ENCODE results near the gene MARCHF6. TPM values are rescaled to one million over a fixed set of nuclear protein-coding genes. Genes with fewer than 3 reads are reported as not detected.
"Not testable (repeated sequence)": the region's sequence is repeated elsewhere in the genome, so short reads cannot be mapped to it uniquely, and the experiment has no call there.

The MARCHF6 gene
- total RNA-seq, 2 experiments from 2014 or later: 72.5 to 76.8 TPM

GRCh38 chr5:10339958-10340357, 13.5 kb upstream of the MARCHF6 start:
- Mint-ChIP-seq H3K36me3 (ENCODE audit: low read depth) (no peaks in the 10 kb centered on the region), H3K4me3 (no peak overlapping the region), H3K27ac (no peak overlapping the region), H3K27me3 (ENCODE audit: low read depth) (peaks cover 3% of the 10 kb centered on the region), H3K9me3 (no peaks in the 10 kb centered on the region), H3K4me1 (ENCODE audit: low read depth) (no peaks in the 10 kb centered on the region)
- CTCF ChIA-PET: no interaction called here
- no peak for DNase-seq
- intact Hi-C loops (cut with micrococcal nuclease): loop anchor here (1.0 kb wide), 1 partner anchor 13 kb away; the partner anchor contains the start of gene MARCHF6

- no peak for DNase-seq
- Mint-ChIP-seq H3K27me3 (ENCODE audit: low read depth) (peaks cover 1% of the 10 kb centered on the region), H3K36me3 (ENCODE audit: low read depth) (no peaks in the 10 kb centered on the region), H3K4me3 (no peak overlapping the region), H3K27ac (no peak overlapping the region), H3K9me3 (no peaks in the 10 kb centered on the region), H3K4me1 (ENCODE audit: low read depth) (no peaks in the 10 kb centered on the region)
- CTCF ChIA-PET: interaction anchor here (1.2 kb wide), 1 partner anchor 284 kb away, joined by 3 read pairs; no protein-coding TSS in a partner anchor
- intact Hi-C loops (cut with micrococcal nuclease): no loop called here
Observed at GRCh38 chr5:10343486-10343885, 10.0 kb upstream of the MARCHF6 start.

DNA sequence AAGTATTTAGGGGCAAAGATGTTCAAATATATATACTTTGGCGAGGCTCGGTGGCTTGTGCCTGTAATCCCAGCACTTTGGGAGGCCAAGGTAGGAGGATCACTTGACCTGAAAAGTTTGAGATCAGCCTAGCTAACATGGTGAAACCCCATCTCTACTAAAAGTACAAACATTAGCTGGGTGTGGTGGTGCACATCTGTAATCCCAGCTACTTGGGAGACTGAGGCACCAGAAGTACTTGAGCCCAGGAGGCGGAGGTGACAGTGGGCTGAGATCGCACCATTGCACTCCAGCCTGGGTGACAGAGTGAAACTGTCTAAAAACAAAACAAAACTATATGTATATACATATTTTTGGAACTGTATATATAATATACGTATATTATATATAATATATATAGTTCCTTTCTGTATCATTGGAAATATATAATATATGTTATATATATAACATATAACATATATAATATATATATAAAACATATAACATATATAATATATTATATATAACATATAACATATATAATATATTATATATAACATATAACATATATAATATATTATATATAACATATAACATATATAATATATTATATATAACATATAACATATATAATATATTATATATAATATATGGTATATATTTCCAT, 8.9 kb upstream of the MARCHF6 start:
- intact Hi-C loops (cut with micrococcal nuclease); H3K27me3 Mint-ChIP-seq (ENCODE audit: low read depth); H3K4me3 Mint-ChIP-seq; H3K36me3 Mint-ChIP-seq (ENCODE audit: low read depth); H3K4me1 Mint-ChIP-seq (ENCODE audit: low read depth); H3K27ac Mint-ChIP-seq; DNase-seq; CTCF ChIA-PET; H3K9me3 Mint-ChIP-seq: not testable (repeated sequence)

GRCh38 chr5:10348258-10348657, 5.2 kb upstream of the MARCHF6 start:
- Mint-ChIP-seq H3K9me3 (no peaks in the 10 kb centered on the region), H3K4me1 (ENCODE audit: low read depth) (peaks cover 14% of the 10 kb centered on the region), H3K27ac (no peak overlapping the region), H3K27me3 (ENCODE audit: low read depth) (no peaks in the 10 kb centered on the region), H3K36me3 (ENCODE audit: low read depth) (no peaks in the 10 kb centered on the region), H3K4me3 (no peak overlapping the region)
- intact Hi-C loops (cut with micrococcal nuclease): no loop called here
- CTCF ChIA-PET: no interaction called here
- no peak for DNase-seq

DNA sequence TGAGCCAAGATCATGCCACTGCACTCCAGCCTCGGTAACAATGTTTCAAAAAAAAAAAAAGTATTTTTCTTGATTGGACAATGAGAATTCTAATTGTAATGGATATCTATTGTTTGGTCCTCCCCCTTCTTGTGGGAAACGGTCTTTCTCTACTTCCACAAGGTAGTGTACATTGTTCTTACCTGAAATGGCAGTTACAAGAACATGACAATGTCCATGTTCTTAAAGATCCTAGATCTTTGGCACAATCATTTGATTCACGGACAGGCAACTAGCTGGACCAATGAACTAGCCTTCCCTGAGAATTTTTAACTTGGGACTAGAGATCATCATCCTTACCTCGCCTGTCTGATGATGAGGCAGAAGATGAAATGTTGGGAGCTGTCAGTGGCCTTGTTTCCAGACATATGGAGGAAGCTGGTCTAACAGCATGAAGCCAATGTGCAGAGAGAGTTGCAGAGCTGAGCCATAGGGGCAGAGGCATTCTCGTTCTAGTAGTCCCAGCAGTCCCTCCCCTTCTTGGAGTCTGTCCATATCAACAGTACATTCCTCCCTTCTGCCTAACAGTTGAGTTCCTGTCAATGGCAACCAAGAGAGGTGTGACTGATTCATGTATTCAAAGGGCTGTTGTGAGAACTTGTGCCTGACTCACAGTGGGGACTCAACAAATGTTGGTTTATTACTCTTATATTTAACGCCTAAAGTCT, 2.1 kb upstream of the MARCHF6 start:
- Mint-ChIP-seq H3K27ac (peak overlapping the region; percentile 10), H3K36me3 (ENCODE audit: low read depth) (peaks cover 2% of the 10 kb centered on the region), H3K4me1 (ENCODE audit: low read depth) (peaks cover 23% of the 10 kb centered on the region), H3K4me3 (peak overlapping the region; percentile 28), H3K9me3 (no peaks in the 10 kb centered on the region), H3K27me3 (ENCODE audit: low read depth) (no peaks in the 10 kb centered on the region)
- peak; percentile 29 for DNase-seq
- intact Hi-C loops (cut with micrococcal nuclease): loop anchor here (5.0 kb wide), 1 partner anchor 69 kb away; no protein-coding TSS in a partner anchor
- CTCF ChIA-PET: interaction anchor here (1.7 to 2.0 kb wide), 2 partner anchors 15 to 67 kb away, joined by 4 read pairs; no protein-coding TSS in a partner anchor

DNA sequence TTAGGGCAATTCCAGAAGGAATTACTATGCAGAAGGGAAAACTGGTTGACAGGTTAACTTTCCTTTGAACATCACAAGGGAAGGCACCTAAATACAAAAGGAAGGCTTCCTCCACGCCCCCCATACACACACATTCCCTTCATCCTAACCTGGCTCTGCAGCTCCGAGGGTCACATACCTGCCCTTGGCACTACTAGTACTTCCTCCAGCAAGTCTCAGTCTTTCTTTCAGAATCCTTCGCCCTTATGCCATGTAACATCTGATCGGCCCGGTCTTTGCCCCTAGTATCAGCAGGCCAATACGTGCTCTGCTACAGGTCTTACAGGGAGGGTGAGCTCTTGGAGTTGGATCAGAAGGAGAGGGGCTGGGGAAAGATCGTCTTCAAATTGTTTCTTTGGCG, 1.6 kb upstream of the MARCHF6 start:
- no peaks in the 10 kb centered on the region for H3K9me3 Mint-ChIP-seq
- H3K4me1 Mint-ChIP-seq (ENCODE audit: low read depth): peaks cover 27% of the 10 kb centered on the region
- H3K4me3 Mint-ChIP-seq: peak overlapping the region; percentile 28
- DNase-seq: no peak
- intact Hi-C loops (cut with micrococcal nuclease): loop anchor here (5.0 kb wide), 1 partner anchor 70 kb away; no protein-coding TSS in a partner anchor
- no peaks in the 10 kb centered on the region for H3K27me3 Mint-ChIP-seq (ENCODE audit: low read depth)
- peak overlapping the region; percentile 6 for H3K27ac Mint-ChIP-seq
- peaks cover 2% of the 10 kb centered on the region for H3K36me3 Mint-ChIP-seq (ENCODE audit: low read depth)
- CTCF ChIA-PET: interaction anchor here (1.7 to 2.0 kb wide), 2 partner anchors 14 to 68 kb away, joined by 4 read pairs; no protein-coding TSS in a partner anchor

DNA sequence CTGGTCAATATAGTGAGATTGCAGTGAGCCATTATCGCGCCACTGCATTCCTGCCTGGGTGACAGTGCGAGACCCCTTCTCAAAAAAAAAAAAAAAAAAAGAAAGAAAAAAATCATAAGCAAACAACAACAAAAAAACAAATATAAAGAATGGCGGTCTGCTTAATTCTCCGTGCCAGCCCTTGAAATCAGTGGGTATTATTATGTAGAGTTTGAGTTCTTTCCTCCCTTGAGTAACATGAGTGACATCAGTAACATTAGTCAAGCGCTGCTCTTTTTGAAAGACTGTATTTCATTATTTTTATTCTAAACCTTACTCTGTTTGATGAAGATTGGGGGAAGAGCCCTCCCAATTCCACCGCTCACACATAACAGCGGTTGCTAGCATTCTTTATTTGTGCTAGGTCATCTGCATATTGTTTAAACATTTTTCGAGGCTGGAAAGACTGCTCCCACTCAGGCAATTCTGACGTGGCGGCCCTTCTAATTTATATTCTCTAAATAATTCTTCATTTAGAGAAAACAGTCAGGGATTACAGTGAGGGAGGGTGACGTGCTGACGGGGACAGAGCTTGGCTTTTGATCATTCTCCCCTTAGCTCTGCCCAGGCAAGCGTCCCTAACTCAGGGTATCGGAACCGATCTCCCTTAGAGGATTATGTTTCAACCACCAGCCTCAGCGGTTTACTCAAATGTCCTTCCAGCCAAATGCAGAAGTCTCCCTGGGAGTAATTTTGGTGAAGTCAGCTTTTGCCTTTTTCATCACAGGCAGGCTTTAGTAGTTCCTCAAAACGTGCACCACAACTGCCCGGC, 860 bp upstream of the MARCHF6 start:
- Mint-ChIP-seq H3K9me3 (no peaks in the 10 kb centered on the region), H3K4me3 (peak overlapping the region; percentile 89), H3K27me3 (ENCODE audit: low read depth) (no peaks in the 10 kb centered on the region), H3K27ac (peak overlapping the region; percentile 97), H3K4me1 (ENCODE audit: low read depth) (peaks cover 34% of the 10 kb centered on the region), H3K36me3 (ENCODE audit: low read depth) (peaks cover 2% of the 10 kb centered on the region)
- CTCF ChIA-PET: interaction anchor here (1.0 to 1.6 kb wide), 2 partner anchors 16 to 69 kb away, joined by 3 to 5 read pairs; no protein-coding TSS in a partner anchor
- intact Hi-C loops (cut with micrococcal nuclease): loop anchor here (1.0 to 5.0 kb wide), 7 partner anchors 13 to 283 kb away; partner anchors contain the start of genes ANKRD33B, CCT5 and ROPN1L
- peak; percentile 49 for DNase-seq

GRCh38 chr5:10354048-10354872, 765 bp downstream of the MARCHF6 start:
- peaks cover 2% of the 10 kb centered on the region for H3K36me3 Mint-ChIP-seq (ENCODE audit: low read depth)
- intact Hi-C loops (cut with micrococcal nuclease): loop anchor here (2.0 to 5.0 kb wide), 2 partner anchors 72 to 407 kb away; partner anchors contain the start of gene DAP
- H3K4me1 Mint-ChIP-seq (ENCODE audit: low read depth): peaks cover 43% of the 10 kb centered on the region
- DNase-seq: peak; percentile 51
- peak overlapping the region; percentile 99 for H3K4me3 Mint-ChIP-seq
- H3K27ac Mint-ChIP-seq: peak overlapping the region; percentile 98
- CTCF ChIA-PET: interaction anchor here (1.0 to 1.6 kb wide), 3 partner anchors 14 to 70 kb away, joined by 3 to 5 read pairs (median 3); no protein-coding TSS in a partner anchor
- no peaks in the 10 kb centered on the region for H3K9me3 Mint-ChIP-seq
- no peaks in the 10 kb centered on the region for H3K27me3 Mint-ChIP-seq (ENCODE audit: low read depth)

DNA sequence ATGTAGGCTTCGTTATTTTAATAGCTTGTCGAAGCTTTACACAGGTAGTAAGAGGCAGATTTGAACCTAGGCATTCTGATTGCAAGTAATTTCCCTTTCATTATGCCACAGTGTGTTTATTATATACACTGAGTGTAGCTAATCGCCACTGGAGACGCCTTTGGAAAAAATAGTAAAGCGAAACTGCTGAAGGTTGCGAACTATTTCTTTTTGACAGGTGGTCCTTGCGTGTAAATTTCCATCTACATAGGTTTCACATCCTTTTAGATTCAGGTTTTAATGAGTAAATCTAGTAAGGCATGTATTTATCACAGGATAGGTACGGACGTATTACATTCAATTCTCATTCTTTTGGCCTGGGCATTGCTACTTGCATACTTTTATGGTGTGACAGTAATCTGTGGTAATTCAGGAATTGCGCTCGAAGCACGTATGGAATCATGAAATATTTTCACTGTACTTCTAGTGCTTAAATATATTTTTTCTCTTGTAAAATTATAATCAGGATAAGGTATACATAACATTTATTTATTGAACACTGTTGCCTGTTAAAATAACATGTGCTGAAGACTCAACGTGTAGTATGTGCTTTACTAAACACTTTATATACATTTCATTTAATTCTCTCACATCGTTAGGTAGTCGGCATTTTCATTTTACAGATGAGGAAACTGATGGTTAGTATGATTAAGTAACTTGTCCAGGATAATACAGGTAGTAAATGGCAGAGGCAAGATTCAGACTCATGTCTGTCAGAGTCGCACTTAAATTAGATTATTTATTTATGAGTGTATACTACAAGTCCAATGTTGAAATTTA, 1.8 kb downstream of the MARCHF6 start:
- Mint-ChIP-seq H3K27me3 (ENCODE audit: low read depth) (no peaks in the 10 kb centered on the region), H3K9me3 (no peaks in the 10 kb centered on the region)
- intact Hi-C loops (cut with micrococcal nuclease): loop anchor here (1.0 to 2.0 kb wide), 2 partner anchors 64 to 406 kb away; partner anchors contain the start of gene DAP

GRCh38 chr5:10358999-10359398, 5.5 kb downstream of the MARCHF6 start:
- H3K36me3 Mint-ChIP-seq (ENCODE audit: low read depth): peaks cover 4% of the 10 kb centered on the region
- no peak overlapping the region for H3K27ac Mint-ChIP-seq
- DNase-seq: no peak
- peaks cover 64% of the 10 kb centered on the region for H3K4me1 Mint-ChIP-seq (ENCODE audit: low read depth)
- no peaks in the 10 kb centered on the region for H3K9me3 Mint-ChIP-seq
- CTCF ChIA-PET: interaction anchor here (0.6 to 2.6 kb wide), 6 partner anchors 8 to 270 kb away, joined by 3 to 13 read pairs (median 3); no protein-coding TSS in a partner anchor
- H3K4me3 Mint-ChIP-seq: no peak overlapping the region
- intact Hi-C loops (cut with micrococcal nuclease): loop anchor here (1.0 kb wide), 2 partner anchors 8 to 42 kb away; no protein-coding TSS in a partner anchor
- H3K27me3 Mint-ChIP-seq (ENCODE audit: low read depth): no peaks in the 10 kb centered on the region

More for the DNA sequence above, 1.8 kb downstream of the MARCHF6 start:
- H3K4me1 Mint-ChIP-seq (ENCODE audit: low read depth): peaks cover 50% of the 10 kb centered on the region
- peaks cover 2% of the 10 kb centered on the region for H3K36me3 Mint-ChIP-seq (ENCODE audit: low read depth)
- peak overlapping the region; percentile 99 for H3K4me3 Mint-ChIP-seq
- peak overlapping the region; percentile 98 for H3K27ac Mint-ChIP-seq
- CTCF ChIA-PET: interaction anchor here (1.1 kb wide), 1 partner anchor 29 kb away, joined by 3 read pairs; no protein-coding TSS in a partner anchor
- peak; percentile 55 for DNase-seq
